ENCODE results near the gene BLM.
"Not testable (repeated sequence)": the region's sequence is repeated elsewhere in the genome, so short reads cannot be mapped to it uniquely, and the experiment has no call there.

BLM gene

DNA sequence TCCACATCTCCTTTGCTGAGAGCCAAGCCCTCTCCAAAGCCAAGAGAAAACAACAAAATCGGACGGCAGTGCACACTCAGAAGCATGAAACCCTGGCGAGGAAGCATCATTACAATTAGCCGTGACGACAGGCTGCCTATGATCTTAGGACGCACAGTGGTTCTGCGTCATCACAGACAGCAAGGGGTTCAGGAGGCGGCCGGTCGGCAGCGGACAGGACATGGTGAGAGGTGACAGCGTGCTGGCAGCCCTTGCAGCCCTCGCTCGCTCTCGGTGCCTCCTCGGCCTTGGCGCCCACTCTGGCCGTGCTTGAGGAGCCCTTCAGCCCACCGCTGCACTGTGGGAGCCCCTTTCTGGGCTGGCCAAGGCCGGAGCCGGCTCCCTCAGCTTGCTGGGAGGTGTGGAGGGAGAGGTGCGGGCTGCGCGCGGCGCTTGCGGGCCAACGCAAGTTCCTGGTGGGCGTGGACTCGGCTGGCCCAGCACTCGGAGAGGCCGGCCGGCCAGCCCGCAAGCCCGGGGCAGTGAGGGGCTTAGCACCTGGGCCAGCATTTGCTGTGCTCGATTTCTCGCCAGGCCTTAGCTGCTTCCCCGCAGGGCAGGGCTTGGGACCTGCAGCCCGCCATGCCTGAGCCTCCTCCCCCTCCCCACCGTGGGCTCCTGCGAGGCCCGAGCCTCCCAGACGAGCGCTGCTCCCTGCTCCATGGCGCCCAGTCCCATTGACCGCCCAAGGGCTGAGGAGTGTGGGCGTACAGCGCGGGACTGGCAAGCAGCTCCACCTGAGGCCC lies 108.2 kb downstream of the BLM start:
- not testable (repeated sequence) for DNase-seq

DNA sequence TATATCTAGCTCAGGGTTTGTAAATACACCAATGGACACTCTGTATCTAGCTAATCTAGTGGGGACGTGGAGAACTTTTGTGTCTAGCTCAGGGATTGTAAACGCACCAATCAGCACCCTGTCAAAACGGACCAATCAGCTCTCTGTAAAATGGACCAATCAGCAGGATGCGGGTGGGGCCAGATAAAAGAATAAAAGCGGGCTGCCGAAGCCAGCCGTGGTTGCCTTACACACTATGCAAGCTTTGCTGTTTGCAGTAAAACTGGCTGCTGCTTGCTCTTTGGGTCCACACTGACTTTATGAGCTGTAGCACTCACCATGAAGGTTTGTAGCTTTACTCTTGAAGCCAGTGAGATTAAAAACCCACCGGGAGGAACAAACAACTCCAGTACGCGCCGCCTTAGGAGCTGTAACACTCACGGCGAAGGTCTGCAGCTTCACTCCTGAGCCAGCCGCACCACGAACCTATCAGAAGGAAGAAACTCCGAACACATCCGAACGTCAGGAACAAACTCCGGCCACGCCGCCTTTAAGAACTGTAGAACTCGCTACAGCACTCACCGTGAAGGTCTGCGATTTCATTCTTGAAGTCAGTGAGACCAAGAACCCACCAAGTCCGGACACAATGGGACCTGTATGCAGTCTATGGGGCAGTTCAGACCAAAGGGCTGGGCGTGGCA lies 109.2 kb downstream of the BLM start:
- DNase-seq: not testable (repeated sequence)

DNA sequence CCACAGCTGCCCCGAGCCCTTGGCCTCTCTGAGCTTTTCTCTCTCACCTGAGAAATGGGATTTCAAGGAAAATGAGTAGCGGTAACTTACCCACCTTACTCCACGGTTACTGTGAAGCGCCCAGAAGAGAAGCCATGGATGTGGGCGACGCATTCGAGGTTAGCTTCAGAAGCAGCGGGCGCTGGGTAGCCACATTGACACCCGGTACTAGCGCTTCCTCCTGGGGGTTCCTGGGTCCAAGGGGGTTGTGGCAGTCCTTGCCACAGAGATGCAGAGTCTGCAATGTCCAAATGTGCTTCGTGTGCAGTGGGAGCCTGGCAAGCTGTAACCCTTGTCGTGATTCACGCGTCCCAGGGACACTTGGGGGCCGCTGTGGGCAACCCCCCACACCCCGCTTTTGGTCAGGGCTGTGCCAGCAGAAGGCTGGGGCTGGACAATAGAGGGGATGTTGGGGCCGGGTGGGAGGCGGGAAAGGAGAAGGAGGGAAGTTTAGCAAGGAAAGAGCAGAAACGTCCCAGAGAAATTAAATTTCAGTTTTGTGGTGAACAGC lies 109.8 kb downstream of the BLM start:
- DNase-seq: no peak

DNA sequence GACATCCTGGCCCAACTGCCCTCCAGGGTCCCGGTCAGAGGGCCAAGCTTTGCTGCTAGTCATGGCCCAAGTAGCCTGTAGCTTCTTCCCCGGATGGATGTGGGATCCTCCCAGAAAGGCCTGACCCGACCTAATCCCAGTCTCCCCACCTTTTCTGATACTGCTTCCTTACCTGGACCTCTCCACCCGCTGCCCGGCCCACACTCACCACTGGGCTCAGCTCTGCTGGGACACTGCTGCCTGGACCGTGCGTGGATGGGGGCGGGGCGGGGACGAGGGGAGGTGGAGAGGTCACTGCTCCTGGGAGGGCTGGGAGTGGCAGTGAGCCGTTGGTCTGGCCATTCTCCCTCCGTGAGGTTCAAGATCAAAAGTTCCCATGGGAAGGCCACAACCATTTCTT lies 111.0 kb downstream of the BLM start:
- no peak for DNase-seq

DNA sequence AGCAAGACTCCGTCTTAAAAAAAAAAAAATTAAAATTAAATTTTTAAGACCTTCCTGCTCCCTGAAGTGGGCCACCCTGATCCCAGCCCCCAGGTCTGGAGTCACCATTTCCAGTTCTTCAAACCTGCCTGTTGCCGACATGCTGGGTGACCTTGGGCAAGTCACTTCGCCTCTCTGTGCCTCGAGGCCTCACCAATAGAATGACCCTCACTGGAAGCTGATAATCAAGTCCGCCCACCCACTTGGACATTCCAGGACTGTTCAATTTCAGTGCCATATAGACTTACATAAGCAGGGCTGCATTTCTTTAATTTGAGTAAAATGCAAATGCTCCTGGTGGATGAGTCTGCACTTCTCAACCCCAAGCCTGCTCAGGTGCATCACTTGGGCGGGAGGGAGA lies 112.0 kb downstream of the BLM start:
- no peak for DNase-seq

DNA sequence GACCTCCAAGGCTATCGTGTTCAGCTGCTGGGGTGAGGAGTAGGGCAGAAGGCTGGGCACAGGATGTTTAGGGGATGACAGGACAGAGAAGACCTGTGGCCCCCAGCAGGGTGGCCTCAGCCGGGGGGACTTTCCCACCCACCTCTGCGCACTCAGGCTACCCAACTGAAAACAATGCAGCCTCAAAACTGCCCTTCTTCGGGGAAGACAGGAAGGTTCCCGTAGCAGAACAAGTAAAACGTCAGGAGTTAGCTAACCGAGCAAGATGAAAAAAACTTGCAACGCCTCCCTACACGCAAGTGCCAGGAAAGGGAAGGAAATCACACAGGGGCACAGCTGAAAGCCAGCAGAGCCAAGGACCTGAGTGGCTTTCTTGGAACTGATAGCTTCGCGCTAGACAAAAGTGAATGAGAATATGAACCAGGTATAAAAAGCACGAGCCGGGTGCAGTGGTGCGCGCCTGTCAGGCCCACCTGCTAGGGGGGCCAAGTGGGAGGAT lies 112.8 kb downstream of the BLM start:
- peak; percentile 82 for DNase-seq

DNA sequence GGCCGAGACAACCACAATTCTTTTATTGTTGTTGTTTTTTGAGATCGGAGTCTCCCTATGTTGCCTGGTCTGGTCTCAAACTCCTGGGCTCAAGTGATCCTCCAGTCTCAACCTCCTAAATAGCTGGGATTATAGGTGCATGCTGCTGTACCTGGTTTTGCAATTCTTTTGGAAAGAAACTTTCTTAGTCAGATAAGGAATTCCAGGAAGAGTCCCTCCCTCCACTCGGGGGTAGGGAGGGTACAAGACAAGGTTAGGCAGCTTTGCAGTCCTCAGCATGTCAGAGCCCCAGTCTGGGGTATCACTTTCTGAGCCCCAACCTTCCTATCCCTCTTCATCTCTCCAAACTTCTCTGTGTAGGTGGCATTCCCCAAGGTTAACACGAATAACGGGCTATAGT lies 117.5 kb downstream of the BLM start:
- DNase-seq: no peak

DNA sequence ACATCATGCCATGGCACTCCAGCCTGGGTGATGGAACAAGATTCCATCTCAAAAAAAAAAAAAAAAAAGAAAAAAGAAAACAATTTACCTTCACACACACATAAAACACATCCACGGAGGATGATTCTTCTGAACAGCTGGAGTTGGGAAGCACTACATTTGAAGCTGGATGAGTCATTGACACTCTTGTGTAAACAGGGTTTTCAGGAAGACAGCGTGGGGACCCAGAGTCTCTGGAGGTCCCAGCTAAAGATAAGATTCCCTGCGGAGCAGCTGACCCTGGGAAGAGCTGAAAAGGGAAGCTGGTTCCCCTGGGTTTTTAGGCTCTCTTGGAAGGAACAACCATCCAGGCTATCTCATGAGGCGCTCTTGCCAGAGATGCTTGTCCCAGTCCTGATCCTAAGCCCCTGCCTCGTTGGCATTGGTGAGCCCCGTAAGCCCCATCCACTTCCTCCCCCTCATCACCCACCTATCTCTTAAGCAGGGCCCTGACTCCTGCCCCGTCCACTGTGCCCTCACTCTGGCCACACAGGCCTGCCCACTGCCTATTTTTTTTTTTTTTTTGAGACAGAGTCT lies 119.2 kb downstream of the BLM start:
- DNase-seq: no peak

DNA sequence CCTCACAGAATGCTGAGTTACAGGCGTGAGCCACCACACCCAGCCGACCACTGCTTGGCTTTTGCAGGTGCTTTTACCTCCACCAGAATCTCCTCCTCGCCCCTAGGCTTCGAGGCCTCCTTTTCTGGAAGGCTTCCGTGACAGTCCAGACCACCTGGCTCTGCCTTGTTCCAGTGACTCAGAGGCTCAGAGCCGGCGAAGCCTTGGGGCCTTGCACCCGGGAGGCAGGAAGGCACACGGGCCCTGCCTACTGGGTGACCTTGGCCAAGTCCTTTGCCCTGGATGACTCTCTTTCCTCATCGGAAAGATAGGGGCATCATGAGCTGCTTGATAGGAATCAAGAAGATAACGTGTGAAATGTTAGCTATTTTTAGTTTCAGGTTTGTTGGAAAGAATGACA lies 119.9 kb downstream of the BLM start:
- DNase-seq: peak; percentile 81

DNA sequence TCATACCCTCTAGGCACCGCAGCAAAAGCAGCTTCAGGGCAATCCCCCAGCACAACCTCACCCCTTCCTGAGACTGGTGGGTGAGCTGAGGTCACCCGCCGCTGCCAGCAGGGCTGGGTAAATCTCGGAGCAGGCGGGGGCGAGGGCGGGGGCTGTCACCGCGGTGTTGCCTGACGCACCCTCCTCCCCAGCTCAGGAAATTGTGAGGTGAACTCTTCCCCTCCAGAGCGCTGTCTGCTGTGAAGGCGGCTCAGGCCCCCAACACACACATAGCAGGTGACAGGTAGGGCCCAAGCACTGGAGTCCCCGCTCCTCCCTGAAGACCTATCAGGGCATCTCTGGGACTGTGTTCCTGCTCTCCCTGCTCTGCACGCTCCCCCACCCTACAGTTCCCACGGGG lies 121.0 kb downstream of the BLM start:
- peak; percentile 94 for DNase-seq

DNA sequence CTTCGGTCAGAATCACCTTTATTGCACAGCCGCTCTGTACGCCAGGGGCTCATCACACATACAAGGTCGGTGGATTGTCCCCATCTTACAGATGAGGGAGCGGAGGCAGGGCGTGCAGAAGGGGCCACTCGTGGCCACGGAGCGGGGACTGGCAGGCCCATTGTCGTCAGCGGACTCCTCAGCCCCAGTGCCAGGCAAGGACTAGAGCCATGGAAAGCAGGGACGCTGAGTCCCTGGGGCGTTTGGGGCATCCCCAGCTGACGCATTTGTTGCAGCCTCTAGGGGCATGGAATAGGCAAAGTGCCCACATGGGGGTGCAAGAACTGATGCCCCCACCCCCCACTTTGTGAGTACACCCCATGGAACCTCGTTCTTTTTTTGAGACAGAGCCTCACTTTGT lies 121.4 kb downstream of the BLM start:
- DNase-seq: no peak

DNA sequence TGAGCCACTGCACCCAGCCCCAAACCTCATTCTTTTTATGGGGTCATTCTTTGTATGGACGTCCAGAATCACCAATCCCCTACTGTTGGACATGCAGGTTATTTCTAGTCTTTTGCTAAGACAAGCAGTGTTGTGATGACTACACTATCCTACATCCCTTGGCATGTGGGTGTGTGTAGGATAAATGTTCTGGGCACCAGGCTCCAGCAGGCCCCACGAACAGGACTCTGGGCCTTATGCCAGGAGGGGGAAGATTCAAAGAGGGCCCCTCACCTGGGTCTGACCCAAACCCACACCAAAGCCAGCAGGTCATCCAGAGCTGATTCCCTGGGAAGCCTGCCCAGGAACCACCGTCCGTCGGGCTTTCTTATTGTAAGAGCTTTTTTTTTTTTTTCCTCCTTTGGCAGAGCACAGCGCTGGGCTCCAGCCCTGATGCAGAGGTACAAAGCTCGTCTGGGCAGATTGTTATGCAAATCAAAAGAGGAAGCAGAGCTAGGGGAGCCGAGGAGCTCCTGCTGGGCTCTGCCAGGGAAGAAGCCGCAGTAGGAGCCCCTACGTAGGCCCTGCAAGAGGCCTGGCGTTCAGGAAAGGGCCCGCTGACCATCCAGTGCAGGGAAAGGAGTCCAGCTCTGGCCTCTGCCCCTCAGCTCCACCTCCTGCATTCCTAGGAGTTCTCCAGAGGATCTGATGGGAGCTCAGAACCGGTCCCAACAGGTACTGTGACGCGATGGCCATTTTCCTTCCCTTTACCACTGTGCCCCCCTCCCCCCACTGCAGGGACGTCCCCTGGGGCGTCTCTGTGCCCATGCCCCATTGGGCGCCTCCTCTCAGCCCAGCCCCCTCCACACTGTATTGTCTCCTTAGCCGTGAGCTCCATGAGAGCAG lies 122.3 kb downstream of the BLM start:
- no peak for DNase-seq

DNA sequence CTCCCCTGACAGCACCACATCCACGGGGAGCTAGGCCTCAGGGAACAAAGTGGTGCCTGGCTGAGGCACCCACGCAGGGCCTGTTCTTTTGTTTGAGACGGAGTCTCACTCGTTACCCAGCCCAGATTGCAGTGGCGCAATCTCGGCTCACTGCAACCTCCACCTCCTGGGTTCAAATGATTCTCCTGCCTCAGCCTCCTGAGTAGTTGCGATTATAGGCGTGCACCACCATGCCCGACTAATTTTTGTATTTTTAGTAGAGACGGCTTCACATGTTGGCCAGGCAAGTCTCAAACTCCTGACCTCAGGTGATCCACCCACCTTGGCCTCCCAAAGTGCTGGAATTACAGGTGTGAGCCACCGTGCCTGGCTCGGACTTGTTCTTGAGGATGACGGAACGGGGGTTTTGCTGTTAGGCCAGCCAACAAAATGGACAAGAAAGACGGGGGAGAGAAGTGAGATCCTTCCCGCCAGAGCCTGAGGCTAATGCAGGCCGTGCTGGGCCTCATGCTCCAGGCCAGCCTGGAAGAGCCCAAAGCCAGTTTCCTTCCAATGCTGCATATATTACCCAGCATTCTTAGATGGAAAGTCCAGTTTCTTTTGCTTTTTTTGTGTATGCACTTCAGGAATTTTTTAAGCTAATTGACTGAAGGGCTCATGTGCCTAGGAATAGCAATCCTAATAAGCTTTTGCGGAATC lies 123.2 kb downstream of the BLM start:
- no peak for DNase-seq

DNA sequence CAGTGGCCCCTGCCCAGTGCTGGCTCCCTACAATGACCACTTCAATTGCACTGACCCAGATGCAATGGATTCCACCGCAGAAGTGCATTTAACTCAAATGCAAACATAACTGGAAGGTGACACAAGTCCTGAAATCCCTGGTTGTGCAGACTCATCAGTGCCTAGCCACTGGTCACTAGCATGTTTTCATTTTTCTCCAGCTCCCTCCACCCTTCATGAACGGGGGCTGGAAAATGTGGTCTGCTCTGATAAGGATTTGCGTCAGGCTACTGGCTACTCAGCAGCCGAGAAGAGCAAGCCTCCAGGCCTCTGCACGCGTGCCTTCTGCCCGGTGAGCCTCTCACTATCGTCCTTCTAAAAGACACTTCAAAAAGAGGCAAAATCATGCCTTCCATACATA lies 123.8 kb downstream of the BLM start:
- no peak for DNase-seq

DNA sequence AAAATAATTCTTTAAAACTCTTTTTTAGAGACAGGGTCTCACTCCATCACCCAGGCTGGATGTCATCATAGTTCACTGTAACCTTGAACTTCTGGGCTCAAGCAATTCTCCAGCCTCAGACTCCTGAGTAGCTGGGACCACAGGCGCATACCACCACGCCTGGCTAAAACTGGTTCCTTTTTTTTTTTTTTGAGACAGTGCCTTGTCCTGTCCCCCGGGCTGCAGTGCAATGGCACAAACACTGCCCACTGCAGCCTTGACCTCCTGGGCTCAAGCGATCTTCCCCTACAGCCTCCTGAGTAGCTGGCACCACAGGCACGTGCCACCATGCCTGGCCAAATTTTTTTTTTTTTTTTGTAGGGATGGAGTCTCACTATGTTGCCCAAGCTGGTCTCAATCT lies 127.5 kb downstream of the BLM start:
- no peak for DNase-seq

DNA sequence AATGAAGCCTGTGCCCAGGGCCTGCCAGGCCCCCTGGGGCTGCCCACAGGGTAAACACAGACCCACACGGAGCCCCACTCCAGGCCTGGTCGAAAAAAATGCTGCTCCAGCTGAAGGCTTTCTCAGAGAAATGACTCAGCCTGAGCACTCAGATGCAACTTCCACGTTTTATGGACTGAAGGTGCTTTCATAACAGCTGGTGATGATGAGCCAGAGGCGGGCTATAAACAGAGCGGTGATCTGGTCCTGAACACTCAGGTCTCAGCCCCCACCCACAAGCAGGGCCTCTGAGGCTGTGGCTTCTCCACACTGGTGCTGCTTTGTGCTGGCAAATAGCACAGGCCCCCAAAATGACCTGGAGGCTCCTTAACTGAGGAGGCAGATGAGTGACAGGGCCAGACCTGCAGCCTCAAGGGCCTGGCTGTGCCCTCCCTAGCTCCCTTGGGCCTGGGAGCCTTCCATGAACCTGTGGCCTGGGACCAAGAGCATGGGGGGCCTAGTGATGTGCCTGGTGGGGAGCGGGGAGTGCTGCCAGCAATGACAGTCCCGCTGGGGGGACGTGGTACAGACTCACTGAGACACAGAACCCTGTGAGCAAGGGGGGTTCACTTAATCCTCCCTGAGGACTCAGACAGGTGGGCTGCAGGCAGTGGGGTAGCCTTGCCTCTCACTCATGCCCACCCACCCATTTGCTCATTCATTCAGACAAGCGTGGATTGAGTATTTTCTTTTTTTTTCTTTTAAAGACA lies 128.2 kb downstream of the BLM start:
- peak; percentile 82 for DNase-seq

DNA sequence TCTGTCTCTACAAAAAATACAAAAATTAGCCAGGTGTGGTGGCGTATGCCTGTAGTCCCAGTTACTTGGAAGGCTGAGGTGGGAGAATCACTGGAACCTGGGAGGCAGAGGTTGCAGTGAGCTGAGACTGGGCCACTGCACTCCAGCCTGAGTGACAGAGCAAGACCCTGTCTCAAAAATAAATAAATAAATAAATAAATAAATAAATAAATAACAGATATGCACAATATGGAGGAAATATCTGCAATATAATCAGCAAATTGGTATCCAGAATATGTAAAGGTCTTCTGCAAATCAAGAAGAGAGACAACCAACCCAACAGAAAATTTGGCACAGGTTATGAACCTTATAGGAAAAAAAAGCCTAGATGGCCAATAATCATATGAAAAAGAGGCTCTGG lies 132.3 kb downstream of the BLM start:
- DNase-seq: not testable (repeated sequence)

DNA sequence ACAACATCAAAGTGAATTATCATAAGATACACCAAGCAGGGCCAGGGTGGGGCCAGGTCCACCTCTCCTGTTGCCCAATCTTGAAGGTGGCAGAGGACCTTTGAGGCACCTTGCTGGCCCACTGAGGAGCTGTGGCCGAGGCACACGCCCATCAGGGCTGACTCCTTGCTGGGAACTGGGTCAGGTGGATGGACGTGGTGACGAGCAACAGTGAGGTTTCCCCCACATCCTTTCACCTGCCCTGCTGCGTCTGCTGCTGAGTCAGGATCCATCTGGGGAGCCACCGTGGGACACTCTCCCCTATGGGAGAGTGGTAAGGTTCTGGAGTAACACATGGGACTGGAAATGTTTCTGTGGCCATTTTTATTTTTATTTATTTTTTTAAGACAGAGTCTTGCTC lies 134.0 kb downstream of the BLM start:
- DNase-seq: peak; percentile 73

DNA sequence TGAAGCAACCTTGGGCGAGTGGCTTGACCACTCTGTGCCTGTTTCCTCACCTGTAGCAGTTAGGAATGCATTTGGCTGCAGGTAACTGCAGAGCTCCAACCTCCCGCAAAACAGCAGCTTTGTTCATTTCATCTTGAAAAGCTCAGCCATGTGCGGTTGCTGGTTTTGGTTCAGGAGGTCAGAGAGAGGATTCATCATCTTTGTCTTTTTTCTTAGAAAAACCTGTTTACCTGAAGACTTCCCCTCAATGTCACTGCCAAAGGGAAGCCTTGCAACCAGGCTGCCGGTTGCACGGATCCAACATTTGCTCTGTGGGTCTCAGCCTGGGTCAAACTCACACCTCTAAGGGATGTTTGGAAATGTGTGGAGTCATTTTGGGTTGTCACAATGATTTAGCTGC lies 134.8 kb downstream of the BLM start:
- no peak for DNase-seq

DNA sequence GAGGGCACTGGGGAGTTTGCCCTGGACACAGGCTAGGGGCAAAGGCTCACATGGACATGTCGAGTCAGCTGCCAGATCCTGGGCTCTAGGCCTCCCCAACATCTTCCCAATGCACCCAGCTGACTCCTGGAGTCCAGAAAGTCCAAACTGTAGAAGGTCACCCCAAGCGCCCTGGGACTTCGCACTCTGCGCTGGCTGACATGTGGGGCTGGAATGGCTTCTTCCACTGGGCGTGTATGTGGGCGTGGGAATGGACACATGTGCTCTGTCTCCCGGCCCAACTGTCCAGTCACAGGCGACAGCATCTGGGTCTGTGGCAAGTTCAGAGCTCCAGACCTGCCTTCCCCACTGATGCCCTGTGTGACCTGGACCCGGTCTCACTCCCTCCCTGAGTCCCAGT lies 138.0 kb downstream of the BLM start:
- DNase-seq: no peak

DNA sequence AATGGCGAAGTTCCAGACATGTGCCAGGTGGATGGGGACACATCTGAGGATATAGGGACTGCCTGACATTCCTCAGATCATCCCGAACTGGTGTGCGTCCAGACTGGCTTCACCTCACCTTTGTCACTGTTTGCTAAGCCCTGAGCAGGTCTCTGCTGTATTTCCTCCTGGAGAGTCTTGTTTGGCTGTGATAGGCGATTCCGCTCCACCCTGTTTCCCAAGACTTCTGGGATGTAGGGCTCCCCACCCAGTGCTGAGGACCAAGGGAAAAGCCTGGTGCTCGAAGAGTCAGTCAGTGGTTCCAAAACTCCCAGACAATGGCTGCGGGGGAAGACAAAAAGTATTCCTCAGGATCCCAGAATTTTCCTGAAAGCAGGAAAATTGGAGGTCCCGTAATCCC lies 140.2 kb downstream of the BLM start:
- DNase-seq: no peak
